Liver (tissue), 9 donors: ENCODE results near the gene TAB3. TPM values are rescaled to one million over a fixed set of nuclear protein-coding genes. Genes with fewer than 3 reads are reported as not detected.

Source experiments
- DNase-seq: peaks from one replicate; pipeline ENCODE4 v3.0.0-alpha.2; 2017; ENCODE audit warnings: low spot score
- H3K27ac ChIP-seq, 2 donors: one replicate each; pipeline ENCODE4 v1.7.0; 2013; ENCODE audit warnings: inconsistent platforms in 2 of 2, low read length in 2 of 2, control low read depth in 1 of 2, low read depth in 1 of 2, mild to moderate bottlenecking in 1 of 2
- H3K27me3 ChIP-seq, 4 donors: one replicate each; pipeline versions ENCODE4 v1.6.1 to v1.7.0; 2013; ENCODE audit warnings: low read length in 3 of 4, inconsistent platforms in 1 of 4, mild to moderate bottlenecking in 1 of 4, moderate library complexity in 1 of 4; ENCODE audit not compliant: control insufficient read depth in 4 of 4, insufficient read depth in 4 of 4
- H3K36me3 ChIP-seq, 4 donors: one replicate each; pipeline versions ENCODE4 v1.6.1 to v1.7.0; 2013; ENCODE audit warnings: low read length in 3 of 4, mild to moderate bottlenecking in 3 of 4, low read depth in 1 of 4, moderate library complexity in 1 of 4; ENCODE audit not compliant: control insufficient read depth in 4 of 4, insufficient read depth in 3 of 4
- H3K4me1 ChIP-seq, 4 donors: one replicate each; pipeline versions ENCODE4 v1.6.1 to v1.7.0; 2013; ENCODE audit warnings: low read length in 3 of 4, mild to moderate bottlenecking in 3 of 4, moderate library complexity in 1 of 4; ENCODE audit not compliant: control insufficient read depth in 4 of 4, insufficient read depth in 4 of 4
- H3K4me3 ChIP-seq, 3 donors: one replicate each; pipeline versions ENCODE4 v1.6.1 to v1.7.0; 2013; ENCODE audit warnings: low read length in 3 of 3, control low read depth in 1 of 3, low read depth in 1 of 3, mild to moderate bottlenecking in 1 of 3
- H3K9ac ChIP-seq, 2 donors: one replicate each; pipeline ENCODE4 v1.7.0; 2013; ENCODE audit warnings: low read length in 2 of 2, mild to moderate bottlenecking in 2 of 2, moderate library complexity in 2 of 2, control low read depth in 1 of 2, low read depth in 1 of 2
- H3K9me3 ChIP-seq, 4 donors: one replicate each; pipeline versions ENCODE4 v1.6.1 to v1.7.0; 2013; ENCODE audit warnings: low read length in 3 of 4; ENCODE audit not compliant: control insufficient read depth in 4 of 4
- EGR1 ChIP-seq, 2 donors: IDR thresholded peaks; 2 replicates each; pipeline ENCODE4 v1.6.1; 2016 to 2018; ENCODE audit warnings: antibody characterized with exemption in 2 of 2, low read depth in 2 of 2
- FOXA1 ChIP-seq: IDR thresholded peaks from 2 replicates; pipeline ENCODE4 v1.6.1; 2016; ENCODE audit warnings: antibody characterized with exemption
- GABPA ChIP-seq, 2 donors: IDR thresholded peaks in 1 of 2; conservative IDR thresholded peaks in 1 of 2; 2 replicates each; pipeline ENCODE4 v1.6.1; 2016; ENCODE audit warnings: antibody characterized with exemption in 2 of 2, mild to moderate bottlenecking in 1 of 2, moderate library complexity in 1 of 2
- HNF4A ChIP-seq, 2 donors: conservative IDR thresholded peaks; 2 replicates each; pipeline ENCODE4 v1.6.1; 2016; ENCODE audit warnings: antibody characterized with exemption in 2 of 2, mild to moderate bottlenecking in 2 of 2
- HNF4G ChIP-seq: IDR thresholded peaks from 2 replicates; pipeline ENCODE4 v1.6.1; 2016; ENCODE audit warnings: antibody characterized with exemption
- JUND ChIP-seq, 2 donors: IDR thresholded peaks; 2 replicates each; pipeline ENCODE4 v1.6.1; 2016; ENCODE audit warnings: antibody characterized with exemption in 2 of 2
- NR2F2 ChIP-seq: IDR thresholded peaks from 2 replicates; pipeline ENCODE4 v1.6.1; 2016; ENCODE audit warnings: antibody characterized with exemption
- RAD21 ChIP-seq, 2 donors: IDR thresholded peaks; 2 replicates each; pipeline ENCODE4 v1.6.1; 2016; ENCODE audit warnings: antibody characterized with exemption in 2 of 2, mild to moderate bottlenecking in 2 of 2
- RXRA ChIP-seq, 2 donors: IDR thresholded peaks; 2 replicates each; pipeline ENCODE4 v1.6.1; 2017 to 2018; ENCODE audit warnings: antibody characterized with exemption in 2 of 2, mild to moderate bottlenecking in 1 of 2
- SP1 ChIP-seq: IDR thresholded peaks from 2 replicates; pipeline ENCODE4 v1.6.1; 2018; ENCODE audit warnings: antibody characterized with exemption, mild to moderate bottlenecking
- TAF1 ChIP-seq: conservative IDR thresholded peaks from 2 replicates; pipeline ENCODE4 v1.6.1; 2016; ENCODE audit warnings: antibody characterized with exemption, mild to moderate bottlenecking
- YY1 ChIP-seq: IDR thresholded peaks from 2 replicates; pipeline ENCODE4 v1.6.1; 2016; ENCODE audit warnings: antibody characterized with exemption, mild to moderate bottlenecking
- WGBS: extraction: QIAGEN DNeasy Blood & Tissue Kit; methylation state at CpG from one replicate; pipeline ENCODE4 v1.1.7; 2013; 5-methylcytosine and 5-hydroxymethylcytosine counted together
- polyA plus RNA-seq, 2 donors: library from polyadenylated mRNA; stranded (reverse) in 1 of 2; unstranded in 1 of 2; fragments of 200-250 nt in 1 of 2; fragments of >200 nt in 1 of 2; fragmentation: Nextera tagmentation in 1 of 2; extraction: Ambion mirVana in 1 of 2; gene quantifications; one replicate each; pipeline versions ENCODE4 v1.2.1 to v1.2.3, GENCODE V29; 2013 to 2015
- total RNA-seq, 2 donors: library from RNA; depleted of rRNA; stranded (reverse); fragments of >200 nt; gene quantifications; one replicate each; pipeline ENCODE4 v1.2.3, GENCODE V29; 2014
- TF ChIP-seq, protein P1 (sequence below): IDR thresholded peaks from 2 replicates; pipeline ENCODE4 v1.6.1; 2016; ENCODE audit warnings: antibody characterized with exemption
- TF ChIP-seq, protein P2 (sequence below): IDR thresholded peaks from 2 replicates; pipeline ENCODE4 v1.6.1; 2016; ENCODE audit warnings: antibody characterized with exemption
- TF ChIP-seq, protein P3 (sequence below): IDR thresholded peaks from 2 replicates; pipeline ENCODE4 v1.6.1; 2016; ENCODE audit warnings: antibody characterized with exemption
- TF ChIP-seq, protein P4 (sequence below): fragments of 150-350 bp; IDR thresholded peaks from 2 replicates; pipeline ENCODE4 v1.5.1; 2017; ENCODE audit warnings: improper control_type of control experiment, low read depth, low read length; ENCODE audit not compliant: missing input control
- donor health status: healthy.
- donor health status: healthy.
- donor health status: healthy.
- donor health status: healthy.
- donor health status: healthy.

TAB3 gene
- total and polyA plus RNA-seq, 4 donors: 10.0 to 32.2 (median 17.4) TPM

DNA sequence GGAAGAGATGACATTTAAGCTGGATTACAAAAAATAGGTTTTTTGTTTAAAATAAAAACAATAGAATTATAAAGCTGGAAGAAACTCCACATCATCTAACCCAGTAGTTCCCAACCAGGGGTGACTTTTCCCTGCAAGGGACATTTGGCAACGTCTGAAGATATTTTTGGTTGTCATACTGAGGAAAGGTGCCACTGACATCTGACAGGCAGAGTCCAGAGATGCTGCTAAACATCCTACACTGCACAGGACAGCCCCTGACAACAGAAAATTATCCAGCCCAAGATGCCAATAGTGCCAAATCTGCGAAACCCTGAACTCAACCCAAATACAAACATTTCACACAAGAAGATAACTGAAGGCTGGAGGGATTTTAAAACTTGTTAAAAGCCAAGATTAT, 18.5 kb downstream of the TAB3 start (continued):
- TF ChIP-seq, protein P1, sequence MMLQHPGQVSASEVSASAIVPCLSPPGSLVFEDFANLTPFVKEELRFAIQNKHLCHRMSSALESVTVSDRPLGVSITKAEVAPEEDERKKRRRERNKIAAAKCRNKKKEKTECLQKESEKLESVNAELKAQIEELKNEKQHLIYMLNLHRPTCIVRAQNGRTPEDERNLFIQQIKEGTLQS: no peak
- no peak for TF ChIP-seq GABPA (IDR thresholded peaks at IDR 0.05 in 1 of 2, conservative IDR thresholded peaks at IDR 0.05 in 1 of 2)
- no peak for TF ChIP-seq NR2F2
- TF ChIP-seq RXRA (IDR thresholded peaks at IDR 0.05): no peak
- TF ChIP-seq JUND (IDR thresholded peaks at IDR 0.05): no peak
- no peak for TF ChIP-seq FOXA1
- no peak for TF ChIP-seq RAD21 (IDR thresholded peaks at IDR 0.05)
- TF ChIP-seq TAF1: no peak
- TF ChIP-seq HNF4G: no peak

DNA sequence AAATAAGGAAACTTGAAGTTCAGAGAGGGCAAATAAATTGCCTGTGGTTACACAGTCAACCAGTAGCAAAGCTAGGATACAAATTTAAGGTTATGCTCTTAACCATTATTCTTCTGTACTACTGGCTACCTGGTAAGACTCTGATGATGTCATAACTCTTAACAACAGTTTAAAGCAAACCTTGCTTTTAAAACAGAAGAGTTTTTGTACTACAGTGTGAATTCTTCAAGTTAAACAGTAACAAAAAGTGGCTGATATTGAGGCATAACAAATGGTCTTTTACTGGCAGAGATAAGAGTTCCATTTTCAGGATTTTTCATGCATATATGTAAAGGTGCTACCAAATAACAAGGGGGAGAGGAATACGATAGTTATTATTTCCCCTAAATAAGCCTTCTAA, 23.4 kb downstream of the TAB3 start:
- DNase-seq: no peak
- 95% methylated on average over 1 of the region's 1 CpG for WGBS
- peaks cover 0 to 2% (median under 1%) of the 10 kb centered on the region in 4 donors for H3K4me1 ChIP-seq
- H3K4me3 ChIP-seq: no peak overlapping the region
- no peak overlapping the region for H3K9ac ChIP-seq
- TF ChIP-seq, protein P1: no peak
- TF ChIP-seq GABPA (IDR thresholded peaks at IDR 0.05 in 1 of 2, conservative IDR thresholded peaks at IDR 0.05 in 1 of 2): no peak
- no peak for TF ChIP-seq HNF4A (conservative IDR thresholded peaks at IDR 0.05)
- no peak for TF ChIP-seq TAF1
- no peak for TF ChIP-seq YY1
- no peak for TF ChIP-seq EGR1 (IDR thresholded peaks at IDR 0.05; ENCODE audit: low read depth in 2 of 2)
- TF ChIP-seq RXRA (IDR thresholded peaks at IDR 0.05): no peak
- TF ChIP-seq, protein P2, sequence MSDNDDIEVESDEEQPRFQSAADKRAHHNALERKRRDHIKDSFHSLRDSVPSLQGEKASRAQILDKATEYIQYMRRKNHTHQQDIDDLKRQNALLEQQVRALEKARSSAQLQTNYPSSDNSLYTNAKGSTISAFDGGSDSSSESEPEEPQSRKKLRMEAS: no peak
- no peak for TF ChIP-seq SP1
- TF ChIP-seq HNF4G: no peak
- TF ChIP-seq, protein P3, sequence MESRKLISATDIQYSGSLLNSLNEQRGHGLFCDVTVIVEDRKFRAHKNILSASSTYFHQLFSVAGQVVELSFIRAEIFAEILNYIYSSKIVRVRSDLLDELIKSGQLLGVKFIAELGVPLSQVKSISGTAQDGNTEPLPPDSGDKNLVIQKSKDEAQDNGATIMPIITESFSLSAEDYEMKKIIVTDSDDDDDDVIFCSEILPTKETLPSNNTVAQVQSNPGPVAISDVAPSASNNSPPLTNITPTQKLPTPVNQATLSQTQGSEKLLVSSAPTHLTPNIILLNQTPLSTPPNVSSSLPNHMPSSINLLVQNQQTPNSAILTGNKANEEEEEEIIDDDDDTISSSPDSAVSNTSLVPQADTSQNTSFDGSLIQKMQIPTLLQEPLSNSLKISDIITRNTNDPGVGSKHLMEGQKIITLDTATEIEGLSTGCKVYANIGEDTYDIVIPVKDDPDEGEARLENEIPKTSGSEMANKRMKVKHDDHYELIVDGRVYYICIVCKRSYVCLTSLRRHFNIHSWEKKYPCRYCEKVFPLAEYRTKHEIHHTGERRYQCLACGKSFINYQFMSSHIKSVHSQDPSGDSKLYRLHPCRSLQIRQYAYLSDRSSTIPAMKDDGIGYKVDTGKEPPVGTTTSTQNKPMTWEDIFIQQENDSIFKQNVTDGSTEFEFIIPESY: no peak
- TF ChIP-seq JUND (IDR thresholded peaks at IDR 0.05): no peak
- no peak for TF ChIP-seq NR2F2
- no peak for TF ChIP-seq RAD21 (IDR thresholded peaks at IDR 0.05)
- TF ChIP-seq, protein P4, sequence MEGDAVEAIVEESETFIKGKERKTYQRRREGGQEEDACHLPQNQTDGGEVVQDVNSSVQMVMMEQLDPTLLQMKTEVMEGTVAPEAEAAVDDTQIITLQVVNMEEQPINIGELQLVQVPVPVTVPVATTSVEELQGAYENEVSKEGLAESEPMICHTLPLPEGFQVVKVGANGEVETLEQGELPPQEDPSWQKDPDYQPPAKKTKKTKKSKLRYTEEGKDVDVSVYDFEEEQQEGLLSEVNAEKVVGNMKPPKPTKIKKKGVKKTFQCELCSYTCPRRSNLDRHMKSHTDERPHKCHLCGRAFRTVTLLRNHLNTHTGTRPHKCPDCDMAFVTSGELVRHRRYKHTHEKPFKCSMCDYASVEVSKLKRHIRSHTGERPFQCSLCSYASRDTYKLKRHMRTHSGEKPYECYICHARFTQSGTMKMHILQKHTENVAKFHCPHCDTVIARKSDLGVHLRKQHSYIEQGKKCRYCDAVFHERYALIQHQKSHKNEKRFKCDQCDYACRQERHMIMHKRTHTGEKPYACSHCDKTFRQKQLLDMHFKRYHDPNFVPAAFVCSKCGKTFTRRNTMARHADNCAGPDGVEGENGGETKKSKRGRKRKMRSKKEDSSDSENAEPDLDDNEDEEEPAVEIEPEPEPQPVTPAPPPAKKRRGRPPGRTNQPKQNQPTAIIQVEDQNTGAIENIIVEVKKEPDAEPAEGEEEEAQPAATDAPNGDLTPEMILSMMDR: no peak
- no peaks in the 10 kb centered on the region for H3K9me3 ChIP-seq
- H3K27me3 ChIP-seq: no peaks in the 10 kb centered on the region
- H3K36me3 ChIP-seq: peaks cover 0 to 4% (median 0%) of the 10 kb centered on the region in 4 donors
- H3K27ac ChIP-seq: no peak overlapping the region

DNA sequence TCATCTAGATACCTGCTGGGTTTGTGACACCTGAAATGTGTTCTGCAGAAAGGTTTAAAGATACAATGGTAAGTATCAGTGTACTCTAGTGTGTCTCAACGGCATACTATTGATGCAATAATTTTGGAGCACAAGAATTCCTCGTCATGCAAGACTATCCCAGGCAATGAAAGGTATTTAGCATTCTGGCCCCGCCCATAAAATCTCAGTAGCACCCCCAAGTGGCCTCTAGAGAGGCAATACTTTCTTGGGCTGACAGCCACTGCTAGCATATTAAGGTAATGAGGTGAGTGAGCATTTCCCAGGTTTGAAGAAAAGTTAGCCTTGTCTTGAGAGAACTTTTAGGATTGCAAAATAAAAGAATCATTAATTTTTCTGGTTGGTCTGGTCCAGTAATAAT, 24.0 kb downstream of the TAB3 start:
- no peak overlapping the region for H3K27ac ChIP-seq
- no peak overlapping the region for H3K9ac ChIP-seq
- no peak overlapping the region for H3K4me3 ChIP-seq
- peaks cover 0 to 2% (median under 1%) of the 10 kb centered on the region in 4 donors for H3K4me1 ChIP-seq
- 54% methylated on average over 3 of the region's 3 CpGs for WGBS
- no peaks in the 10 kb centered on the region for H3K27me3 ChIP-seq
- no peaks in the 10 kb centered on the region for H3K9me3 ChIP-seq
- no peak for DNase-seq
- TF ChIP-seq RXRA (IDR thresholded peaks at IDR 0.05) (no peak), HNF4G (no peak), RAD21 (IDR thresholded peaks at IDR 0.05) (peak in 1 of 2 donors; percentile 17), TAF1 (no peak)
- H3K36me3 ChIP-seq: peaks cover 0 to 4% (median under 1%) of the 10 kb centered on the region in 4 donors
